Right lobe of liver (tissue), 6 donors: ENCODE measurements around the gene HERPUD1. TPM values are rescaled to one million over a fixed set of nuclear protein-coding genes. Genes with fewer than 3 reads are reported as not detected.

Experiments
- ATAC-seq, 4 donors: fragments of 200-7000 bp; cut with Tn5 transposase; one replicate each; pipeline ENCODE4 v1.9.1; 2020; ENCODE audit warnings: mild to moderate bottlenecking in 4 of 4, moderate library complexity in 4 of 4
- DNase-seq, 3 donors: peaks; one replicate each; pipeline ENCODE4 v3.0.0-alpha.2; 2020
- H3K27ac ChIP-seq, 3 donors: fragments of 200-600 bp; one replicate each; pipeline ENCODE4 v1.8.0; 2022
- H3K27me3 ChIP-seq, 2 donors: fragments of 200-600 bp; one replicate each; pipeline ENCODE4 v1.8.0; 2022
- H3K36me3 ChIP-seq, 4 donors: fragments of 200-600 bp; sonication (generic) in 1 of 4; one replicate each; pipeline versions ENCODE4 v1.5.1 to v1.8.0; 2017 to 2022; ENCODE audit warnings: control low read depth in 1 of 4
- H3K4me1 ChIP-seq, 4 donors: fragments of 200-600 bp; sonication (generic) in 1 of 4; one replicate each; pipeline versions ENCODE4 v1.5.1 to v1.8.0; 2017 to 2022; ENCODE audit warnings: control low read depth in 1 of 4
- H3K4me3 ChIP-seq, 3 donors: fragments of 200-600 bp; one replicate each; pipeline ENCODE4 v1.8.0; 2022
- H3K9me3 ChIP-seq, 4 donors: fragments of 200-600 bp; sonication (generic) in 1 of 4; one replicate each; pipeline versions ENCODE4 v1.5.1 to v1.8.0; 2017 to 2022; ENCODE audit warnings: control low read depth in 1 of 4
- POLR2A ChIP-seq: fragments of 450-650 bp; IDR thresholded peaks from one replicate; pipeline ENCODE4 v1.6.1; 2017; ENCODE audit warnings: antibody characterized with exemption, mild to moderate bottlenecking
- WGBS: methylation state at CpG from one replicate; pipeline ENCODE4 v1.1.6; 2018; ENCODE audit warnings: low coverage, low lambda C conversion rate; ENCODE audit not compliant: insufficient coverage; ENCODE audit errors: missing lambda C conversion rate; 5-methylcytosine and 5-hydroxymethylcytosine counted together
- intact Hi-C, 2 donors: fragments of 100-400 bp; cut with DNase I; formaldehyde crosslinking; loops; one replicate each; pipeline versions ENCODE4 v1.11.2 to v1.14.1; 2022
- total RNA-seq, 6 experiments: library from RNA; depleted of rRNA in 2 of 6; stranded (reverse); fragments of >200 nt in 2 of 6; fragmentation: NEBNext Ultra II Directional in 3 of 6; extraction: Animal tissue kit (Norgen Biotek cat#: 25700) in 3 of 6; gene quantifications; one replicate each; pipeline versions ENCODE4 v1.1.0 to v1.2.4, GENCODE V29; 2016 to 2023
- TF ChIP-seq, protein P1 (sequence below), 4 donors: fragments of 200-600 bp in 3 of 4; fragments of 450-650 bp in 1 of 4; IDR thresholded peaks; one replicate each; pipeline versions ENCODE4 v1.5.1 to v1.8.0; 2016 to 2022; ENCODE audit warnings: antibody characterized with exemption in 4 of 4, mild to moderate bottlenecking in 2 of 4
- donor health status: DM: no; HTN: yes; CAD: no.
- donor health status: DM: no; HTN: no; CAD: no.
- donor health status: DM: no; HTN: no; CAD: no.
- donor health status: DM: no; HTN: yes; CAD: no.
- donor health status: DM: no; HTN: yes; CAD: no.

HERPUD1 gene
- total RNA-seq, 6 experiments from 2014 or later, result 103 to 185 (median 133) TPM

DNA sequence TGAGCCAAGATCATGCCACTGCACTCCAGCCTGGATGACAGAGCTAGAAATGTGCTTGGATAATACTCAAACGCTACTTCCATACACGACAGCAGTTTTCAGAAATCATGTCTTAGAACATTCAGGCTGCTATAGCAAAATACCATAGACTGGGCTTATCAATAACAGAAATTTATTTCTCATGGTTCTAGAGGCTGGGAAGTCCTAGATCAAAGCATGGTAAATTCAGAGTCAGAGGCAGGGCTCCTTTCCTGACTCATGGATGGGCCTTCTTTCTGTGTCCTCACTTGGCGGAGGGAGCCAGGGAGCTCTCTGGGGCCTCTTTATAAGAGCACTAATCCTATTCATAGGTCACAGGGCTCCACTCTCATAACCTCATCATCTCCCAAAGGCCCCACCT, 24.5 kb upstream of the HERPUD1 start:
- 83% methylated on average over 2 of the region's 3 CpGs for WGBS
- intact Hi-C loops, result no loop called here
- no peak overlapping the region for H3K4me3 ChIP-seq
- H3K4me1 ChIP-seq, result peaks cover 0 to 4% (median 0%) of the 10 kb centered on the region in 4 donors
- DNase-seq (no peak), ATAC-seq (no peak)
- H3K9me3 ChIP-seq, result no peaks in the 10 kb centered on the region
- no peaks in the 10 kb centered on the region for H3K36me3 ChIP-seq
- TF ChIP-seq POLR2A, result no peak
- TF ChIP-seq, protein P1, sequence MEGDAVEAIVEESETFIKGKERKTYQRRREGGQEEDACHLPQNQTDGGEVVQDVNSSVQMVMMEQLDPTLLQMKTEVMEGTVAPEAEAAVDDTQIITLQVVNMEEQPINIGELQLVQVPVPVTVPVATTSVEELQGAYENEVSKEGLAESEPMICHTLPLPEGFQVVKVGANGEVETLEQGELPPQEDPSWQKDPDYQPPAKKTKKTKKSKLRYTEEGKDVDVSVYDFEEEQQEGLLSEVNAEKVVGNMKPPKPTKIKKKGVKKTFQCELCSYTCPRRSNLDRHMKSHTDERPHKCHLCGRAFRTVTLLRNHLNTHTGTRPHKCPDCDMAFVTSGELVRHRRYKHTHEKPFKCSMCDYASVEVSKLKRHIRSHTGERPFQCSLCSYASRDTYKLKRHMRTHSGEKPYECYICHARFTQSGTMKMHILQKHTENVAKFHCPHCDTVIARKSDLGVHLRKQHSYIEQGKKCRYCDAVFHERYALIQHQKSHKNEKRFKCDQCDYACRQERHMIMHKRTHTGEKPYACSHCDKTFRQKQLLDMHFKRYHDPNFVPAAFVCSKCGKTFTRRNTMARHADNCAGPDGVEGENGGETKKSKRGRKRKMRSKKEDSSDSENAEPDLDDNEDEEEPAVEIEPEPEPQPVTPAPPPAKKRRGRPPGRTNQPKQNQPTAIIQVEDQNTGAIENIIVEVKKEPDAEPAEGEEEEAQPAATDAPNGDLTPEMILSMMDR (IDR thresholded peaks at IDR 0.05), result no peak
- H3K27ac ChIP-seq, result no peak overlapping the region
- no peaks in the 10 kb centered on the region for H3K27me3 ChIP-seq

DNA sequence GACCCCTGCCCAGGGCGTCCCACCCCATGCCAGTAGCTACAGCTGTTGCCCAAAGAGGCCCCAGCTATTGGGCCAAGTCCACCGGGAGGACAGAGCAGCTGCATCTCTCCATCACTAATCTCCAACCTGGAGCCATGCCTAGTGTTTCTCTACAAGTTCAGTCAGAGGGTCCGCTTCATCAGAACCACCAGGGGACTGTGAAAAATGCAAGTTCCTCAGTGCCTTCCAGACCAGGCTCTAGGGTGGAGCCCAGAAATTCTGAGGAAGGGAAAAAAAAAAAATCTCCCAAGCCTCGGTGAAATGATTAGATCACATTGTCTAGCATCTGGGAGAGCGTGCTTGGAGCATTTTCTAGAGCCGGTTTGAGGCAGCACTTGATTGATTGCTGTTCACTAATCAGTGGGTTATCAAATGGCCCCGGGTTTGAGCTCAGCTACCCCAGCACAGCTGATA, 22.4 kb upstream of the HERPUD1 start:
- intact Hi-C loops, result no loop called here
- no peak for ATAC-seq
- no peaks in the 10 kb centered on the region for H3K9me3 ChIP-seq
- no peaks in the 10 kb centered on the region for H3K27me3 ChIP-seq
- H3K4me3 ChIP-seq, result no peak overlapping the region
- DNase-seq, result no peak
- no peak overlapping the region for H3K27ac ChIP-seq
- WGBS, result 71% methylated on average over 3 of the region's 7 CpGs
- H3K36me3 ChIP-seq, result no peaks in the 10 kb centered on the region
- H3K4me1 ChIP-seq, result peaks cover 0 to 4% (median 0%) of the 10 kb centered on the region in 4 donors
- no peak for TF ChIP-seq POLR2A
- TF ChIP-seq, protein P1 (IDR thresholded peaks at IDR 0.05), result no peak

DNA sequence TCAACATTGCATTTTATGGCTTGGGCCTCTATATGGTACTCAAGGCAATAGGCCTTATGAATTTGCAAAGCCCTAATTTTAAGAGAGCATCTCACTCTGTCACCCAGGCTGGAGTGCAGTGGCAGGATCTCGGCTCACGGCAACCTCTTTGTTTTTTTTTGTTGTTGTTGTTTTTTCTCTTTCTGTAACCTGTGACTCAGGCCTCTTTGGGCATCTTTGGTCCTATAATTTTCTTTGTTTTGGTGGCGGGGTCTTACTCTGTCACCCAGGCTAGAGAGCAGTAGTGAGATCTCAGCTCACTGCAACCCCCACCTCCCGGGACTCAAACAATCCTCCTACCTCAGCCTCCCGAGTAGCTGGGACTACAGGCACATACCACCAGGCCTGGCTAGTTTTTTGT, 21.8 kb upstream of the HERPUD1 start:
- TF ChIP-seq POLR2A, result no peak
- TF ChIP-seq, protein P1 (IDR thresholded peaks at IDR 0.05), result no peak
- no peaks in the 10 kb centered on the region for H3K36me3 ChIP-seq
- WGBS, result 83% methylated on average over 5 of the region's 5 CpGs
- H3K27ac ChIP-seq, result peak overlapping the region in 1 of 3 donors; percentile 15
- peaks cover 0 to 4% (median 0%) of the 10 kb centered on the region in 4 donors for H3K4me1 ChIP-seq
- no peak for ATAC-seq
- no peaks in the 10 kb centered on the region for H3K9me3 ChIP-seq
- H3K4me3 ChIP-seq, result no peak overlapping the region
- no peak for DNase-seq
- intact Hi-C loops, result no loop called here
- H3K27me3 ChIP-seq, result no peaks in the 10 kb centered on the region

- TF ChIP-seq, protein P1 (IDR thresholded peaks at IDR 0.05), result no peak
- TF ChIP-seq POLR2A, result no peak
- WGBS, result 53% methylated on average over 11 of the region's 12 CpGs
- Histone ChIP-seq H3K36me3 (no peaks in the 10 kb centered on the region), H3K27ac (peak overlapping the region in 1 of 3 donors; percentile 15), H3K4me1 (peaks cover 0 to 4% (median 0%) of the 10 kb centered on the region in 4 donors), H3K4me3 (no peak overlapping the region), H3K9me3 (no peaks in the 10 kb centered on the region), H3K27me3 (no peaks in the 10 kb centered on the region)
- intact Hi-C loops, result no loop called here
- ATAC-seq, result peak; percentile 12 to 57 (median 56)
- DNase-seq, result no peak
Observed at GRCh38 chr16:56910654-56911539, 21.0 kb upstream of the HERPUD1 start.
